Fibroblast of skin of left quadriceps (primary cell): Measurements from ENCODE around the gene MRPL17.

Experiments used
- DNase-seq, 2 experiments: peaks; one replicate each; pipeline ENCODE4 v3.0.0-alpha.2; 2013; ENCODE audit warnings: low read depth in 2 of 2

The MRPL17 gene

GRCh38 chr11:6682591-6682935 lies 577 bp downstream of the MRPL17 start:
- no peak for DNase-seq

DNA sequence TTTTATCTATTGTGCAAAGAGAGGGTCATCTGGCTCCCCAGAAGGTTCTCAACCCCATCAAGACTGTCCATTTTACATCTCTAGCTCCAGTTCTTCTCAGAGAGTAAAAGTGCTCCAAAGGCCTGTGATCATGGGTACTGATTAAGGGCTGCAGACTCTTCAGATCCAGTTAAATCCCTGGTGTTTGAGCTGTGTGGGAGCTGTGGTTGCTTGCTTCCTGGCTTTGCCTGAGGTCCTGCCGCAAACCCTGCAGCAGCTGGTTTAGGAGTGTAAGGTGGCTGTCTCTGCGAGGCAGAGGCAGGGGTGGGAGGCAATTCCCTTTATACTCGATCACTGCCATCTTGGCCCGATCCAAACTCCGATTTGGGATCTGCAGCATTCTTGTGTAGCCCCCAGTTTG lies 1.2 kb downstream of the MRPL17 start:
- no peak for DNase-seq

GRCh38 chr11:6681505-6681904 lies 1.6 kb downstream of the MRPL17 start:
- no peak for DNase-seq

DNA sequence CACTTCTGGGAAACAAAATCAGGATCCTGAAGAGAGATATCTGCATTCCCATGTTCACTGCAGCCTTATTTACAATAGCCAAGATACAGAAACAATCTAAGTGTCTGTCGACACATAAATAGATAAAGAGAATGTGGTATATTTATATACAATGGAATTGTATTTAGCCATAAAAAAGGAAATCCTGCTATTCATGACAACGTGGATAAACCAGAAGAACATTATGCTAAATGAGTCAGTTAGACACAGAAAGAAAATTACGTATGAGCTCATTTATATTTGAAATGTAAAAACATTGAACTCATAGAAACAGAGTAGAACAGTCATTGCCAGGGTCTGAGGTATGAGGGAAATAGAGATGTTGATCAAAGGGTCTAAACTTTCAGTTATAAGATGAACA lies 6.1 kb downstream of the MRPL17 start:
- DNase-seq: no peak

DNA sequence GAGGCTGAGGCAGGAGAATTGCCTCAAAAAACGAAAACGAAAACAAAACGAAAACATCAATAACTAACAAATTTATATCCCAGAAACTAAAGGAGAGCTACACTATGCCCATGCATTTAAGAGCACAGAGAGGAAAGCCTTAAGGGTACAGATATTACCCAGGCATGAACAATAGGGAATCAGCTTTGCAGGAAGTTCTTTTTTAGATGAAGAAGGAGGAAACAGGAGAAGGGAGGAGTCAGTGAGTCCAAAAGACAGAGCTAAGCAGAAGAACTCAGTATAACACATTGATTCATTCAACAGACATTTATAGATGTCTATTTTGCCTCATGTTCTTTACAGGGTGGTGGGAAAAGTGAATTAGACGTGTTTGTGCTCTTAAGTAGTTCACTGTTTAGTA lies 8.3 kb downstream of the MRPL17 start:
- no peak for DNase-seq

GRCh38 chr11:6674219-6674597 lies 8.9 kb downstream of the MRPL17 start:
- no peak for DNase-seq

DNA sequence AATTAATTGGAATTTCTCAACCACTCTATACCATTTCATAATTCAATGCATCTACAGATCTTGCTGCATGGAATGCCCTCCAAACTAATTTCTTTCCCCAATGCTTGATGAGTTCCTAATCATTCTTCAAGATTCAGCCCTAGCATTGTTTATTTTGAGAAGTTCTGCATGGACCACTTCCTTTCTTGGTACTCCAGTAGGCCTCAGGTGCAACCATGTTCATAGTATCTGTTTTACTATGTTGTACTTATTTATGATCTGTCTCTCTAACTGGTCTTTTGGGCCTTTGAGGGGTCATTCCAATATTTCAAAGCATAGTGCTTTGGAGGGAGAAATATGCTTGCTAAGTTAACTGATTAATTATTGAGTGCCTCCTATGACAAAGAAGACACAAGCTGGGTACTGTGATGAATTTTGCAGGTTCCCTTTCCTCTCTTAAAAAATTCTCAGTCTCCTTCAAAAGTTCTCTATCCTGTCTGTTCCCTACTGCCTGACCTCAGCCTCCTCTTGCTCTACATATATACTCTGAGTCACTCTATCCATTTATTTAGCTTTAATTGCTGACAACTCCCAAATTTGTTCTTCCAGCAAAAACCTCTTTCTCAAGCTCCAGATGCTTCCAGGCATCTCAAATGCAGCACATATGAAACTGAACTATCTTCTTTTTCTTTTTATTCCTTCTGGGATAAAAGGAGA lies 9.5 kb downstream of the MRPL17 start:
- no peak for DNase-seq

GRCh38 chr11:6671991-6672390 lies 11.1 kb downstream of the MRPL17 start:
- DNase-seq: no peak

DNA sequence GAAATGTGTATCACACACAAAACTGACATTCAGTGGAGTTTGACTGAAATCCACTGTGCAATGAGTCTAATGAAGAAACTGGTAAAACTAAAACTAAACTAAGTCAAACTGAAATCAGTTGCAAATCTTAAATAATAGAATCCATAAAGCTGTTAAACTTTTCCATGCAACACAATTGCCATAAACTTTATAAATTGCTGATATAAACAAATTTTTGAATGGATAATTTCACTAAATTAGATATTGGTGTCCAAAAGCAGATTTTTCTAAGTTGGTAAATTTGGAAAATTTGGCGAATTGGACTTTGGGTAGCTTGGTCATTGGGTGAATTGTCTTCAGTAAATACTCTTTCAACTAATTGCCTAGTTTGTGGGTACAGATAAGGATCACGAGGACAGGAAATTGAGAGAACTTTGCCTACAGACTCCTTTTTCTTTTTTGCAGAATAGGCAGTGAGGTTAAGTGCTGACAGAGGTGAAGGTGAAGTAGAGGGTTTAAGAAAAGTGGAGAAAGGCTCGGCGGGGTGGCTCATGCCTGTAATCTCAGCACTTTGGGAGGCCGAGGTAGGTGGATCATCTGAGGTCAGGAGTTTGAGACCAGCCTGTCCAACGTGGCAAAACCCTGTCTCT lies 12.8 kb downstream of the MRPL17 start:
- DNase-seq: no peak

- no peak for DNase-seq
Observed at GRCh38 chr11:6667733-6668374, 15.3 kb downstream of the MRPL17 start.

- DNase-seq: no peak
Observed at GRCh38 chr11:6666302-6667183, 16.6 kb downstream of the MRPL17 start.

DNA sequence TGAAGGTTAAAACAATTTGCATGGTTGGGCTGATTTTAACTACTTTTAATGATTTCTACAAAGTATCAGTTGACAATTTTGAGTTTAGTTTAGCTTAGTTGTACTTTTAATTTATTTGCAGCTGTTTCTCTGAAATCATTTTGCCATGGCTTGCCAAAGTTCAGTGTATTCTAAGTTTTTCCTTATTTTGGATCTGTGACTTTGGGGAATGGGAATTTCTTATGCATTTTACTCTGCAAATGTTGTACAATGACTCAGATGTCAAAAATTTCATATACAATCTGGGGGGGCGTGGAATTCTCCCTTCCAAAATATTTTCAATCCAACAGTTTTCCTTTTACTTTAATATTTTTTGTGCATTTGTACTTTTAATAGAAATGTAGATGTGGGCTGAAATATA lies 18.6 kb downstream of the MRPL17 start:
- no peak for DNase-seq

DNA sequence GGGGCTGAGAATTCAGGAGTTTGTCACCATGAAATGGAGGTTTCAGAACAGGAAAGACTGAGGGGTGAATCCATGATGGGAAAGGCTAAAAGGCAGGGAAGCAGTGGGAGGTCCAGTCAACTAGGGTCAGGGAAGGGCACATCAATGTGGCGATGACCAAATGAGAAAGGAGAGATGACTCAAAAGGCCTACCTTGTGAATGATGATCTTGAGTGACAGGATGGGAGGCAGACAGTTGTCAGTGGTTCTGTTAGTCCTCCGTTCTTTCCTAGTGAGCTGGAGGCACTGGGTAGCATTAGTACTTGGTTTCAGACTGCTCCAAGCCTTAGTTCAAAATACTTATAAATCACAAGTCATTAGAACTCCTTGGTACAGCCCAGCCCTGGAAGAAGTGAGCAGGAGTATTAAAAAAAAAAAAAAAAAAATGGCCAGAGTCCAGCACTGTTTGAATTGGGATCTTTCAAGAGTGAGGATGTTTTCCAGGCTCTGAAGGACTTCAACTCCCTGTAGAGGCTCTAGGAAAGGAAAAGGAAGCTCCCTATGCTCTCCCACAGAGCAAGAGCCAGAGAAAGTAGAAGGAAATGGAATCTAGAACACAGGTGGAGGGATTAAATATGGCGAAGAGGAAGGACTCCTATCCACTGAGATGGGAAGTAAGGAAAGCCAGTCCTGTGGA lies 19.2 kb downstream of the MRPL17 start:
- no peak for DNase-seq

DNA sequence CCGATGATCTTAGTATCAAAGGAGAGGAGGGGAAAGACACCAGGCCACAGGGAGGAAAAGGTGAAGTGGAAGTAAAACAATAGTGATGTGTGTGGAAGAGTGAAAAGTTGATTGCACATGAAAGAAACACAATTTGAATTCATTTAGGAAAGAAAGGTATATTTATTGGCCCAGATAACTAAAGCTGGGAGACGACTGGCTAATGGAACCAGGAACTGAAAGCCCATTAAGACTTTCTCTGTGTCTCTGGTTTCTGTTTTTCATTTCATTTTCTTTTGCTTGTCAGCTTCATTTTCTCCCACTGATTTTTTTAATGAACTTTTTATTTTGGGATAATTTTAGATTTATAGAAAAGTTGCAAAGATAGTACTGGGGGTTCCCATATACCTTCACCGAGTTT lies 22.4 kb downstream of the MRPL17 start:
- no peak for DNase-seq

DNA sequence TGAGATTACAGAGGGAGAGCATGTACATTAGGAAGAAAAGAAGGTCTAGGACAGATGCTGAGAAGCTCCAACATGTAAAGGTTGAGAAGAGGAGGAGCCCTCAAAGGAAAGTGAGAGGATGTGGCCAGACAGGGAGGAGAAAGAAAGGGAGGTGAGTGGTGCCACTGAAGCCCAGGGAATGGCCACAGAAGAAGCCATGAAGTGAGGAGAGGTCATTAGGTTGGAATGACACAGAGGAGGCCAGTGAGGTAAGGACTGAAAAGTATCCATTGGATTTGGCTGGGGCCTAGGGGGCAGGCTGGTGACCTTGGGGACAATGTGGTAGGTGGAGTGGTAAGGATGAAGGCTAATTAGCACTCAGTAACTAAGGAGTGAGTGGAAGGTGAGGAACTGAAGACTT lies 24.5 kb downstream of the MRPL17 start:
- DNase-seq: no peak

DNA sequence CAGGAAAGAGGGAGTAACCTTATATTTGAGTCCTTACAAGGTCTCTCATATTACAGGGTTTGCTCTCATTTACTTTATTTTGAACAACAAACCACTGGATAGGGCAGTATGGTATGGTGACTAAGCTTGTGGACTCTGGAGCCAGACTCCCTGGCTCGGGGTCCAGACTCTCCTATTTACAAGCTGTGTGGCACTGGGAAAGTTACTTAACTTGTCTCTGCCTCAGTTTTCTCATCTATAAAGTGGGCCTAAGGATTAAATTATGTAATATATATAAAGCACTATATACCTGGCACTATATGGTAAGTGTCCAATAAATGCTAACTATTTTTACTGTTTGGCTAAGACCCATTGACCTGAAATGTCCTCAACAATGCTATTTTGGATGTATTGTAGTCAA lies 25.8 kb downstream of the MRPL17 start:
- DNase-seq: no peak

DNA sequence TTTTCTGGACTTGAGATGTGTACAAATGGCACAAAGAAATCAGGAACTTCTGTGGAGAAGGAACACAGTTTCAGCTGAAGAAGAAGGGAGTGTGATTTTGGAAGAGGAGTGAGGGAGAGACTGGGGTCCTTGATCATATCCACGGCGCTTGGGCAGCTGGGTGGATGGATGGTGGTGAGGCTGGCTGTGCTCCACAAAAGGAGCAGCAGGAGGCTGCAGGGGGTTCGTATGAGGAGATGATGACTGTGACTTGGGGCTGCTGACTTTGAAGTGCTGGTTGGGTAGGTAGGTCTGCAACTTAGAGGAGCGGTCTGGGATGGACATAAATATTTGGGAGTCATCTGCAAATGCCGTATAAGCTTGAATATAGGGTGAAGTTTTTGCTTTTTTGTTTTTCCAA lies 26.2 kb downstream of the MRPL17 start:
- no peak for DNase-seq

DNA sequence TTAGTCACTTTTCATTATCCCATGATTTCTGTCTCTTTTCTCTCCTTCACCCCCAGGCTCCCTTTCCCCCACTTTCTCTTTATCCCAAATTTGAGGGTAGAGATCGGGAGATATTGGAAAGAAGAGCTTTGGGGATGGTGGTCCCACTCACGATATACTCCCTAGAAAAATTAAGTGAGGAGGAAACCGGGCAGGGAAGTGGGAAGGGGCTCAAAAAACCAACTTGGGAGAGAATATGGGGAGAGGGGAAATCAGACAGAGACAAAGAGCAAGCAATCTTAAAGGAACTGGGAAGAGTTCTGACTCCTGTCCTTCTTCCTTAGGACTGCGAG lies 26.6 kb downstream of the MRPL17 start:
- DNase-seq: no peak

- no peak for DNase-seq
Observed at GRCh38 chr11:6655790-6656583, 27.2 kb downstream of the MRPL17 start, which contains the start of gene DCHS1. TSS of gene DCHS1 (minus strand) at chr11:6655809. CDS start at chr11:6641613, 14,196 bp downstream.

- DNase-seq: no peak
Observed at GRCh38 chr11:6655020-6655789, 27.9 kb downstream of the MRPL17 start.
